ENCODE results near the gene ZSCAN32. TPM values are rescaled to one million over a fixed set of nuclear protein-coding genes. Genes with fewer than 3 reads are reported as not detected.

ZSCAN32 gene
- polyA plus RNA-seq, 5 donors, result 18.6 to 22.8 (median 20.5) TPM

DNA sequence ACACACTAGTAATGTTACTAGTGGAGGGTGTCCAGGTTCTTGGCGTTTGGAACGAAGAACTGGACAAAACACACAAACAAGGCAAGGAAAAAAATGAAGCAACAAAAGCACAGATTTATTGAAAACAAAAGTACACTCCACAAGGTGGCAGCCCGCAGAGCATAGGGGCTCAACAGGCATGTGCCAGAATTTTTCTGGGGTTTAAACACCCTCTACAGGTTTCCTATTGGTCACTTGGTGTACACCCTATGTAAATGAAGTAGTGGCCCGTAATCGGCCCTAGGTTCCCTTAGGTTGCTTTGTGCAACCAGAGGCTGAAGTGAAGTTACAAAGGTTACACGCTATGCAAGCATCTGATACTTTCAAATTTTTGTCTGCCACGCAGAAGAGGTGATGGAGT lies 37.0 kb downstream of the ZSCAN32 start:
- no peak for DNase-seq

DNA sequence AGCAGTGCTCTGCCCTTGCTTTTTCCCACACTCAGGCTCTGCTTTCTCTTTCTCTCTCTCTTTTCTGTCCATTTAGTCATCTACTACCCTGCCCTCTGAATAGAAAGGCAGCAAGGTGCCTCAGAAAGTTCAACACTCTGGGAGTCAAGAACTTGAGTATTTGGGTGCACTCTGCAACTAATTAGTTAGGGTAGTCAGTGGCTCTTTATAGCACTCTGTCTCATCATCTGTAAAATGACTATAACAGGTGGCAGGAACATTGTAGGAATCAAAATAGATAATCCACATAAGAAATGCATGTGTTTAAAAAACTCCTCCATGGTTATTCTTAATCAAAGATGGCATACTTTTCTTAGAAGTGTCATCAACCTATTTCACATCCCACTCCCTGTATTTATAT lies 37.9 kb downstream of the ZSCAN32 start:
- no peak for DNase-seq

DNA sequence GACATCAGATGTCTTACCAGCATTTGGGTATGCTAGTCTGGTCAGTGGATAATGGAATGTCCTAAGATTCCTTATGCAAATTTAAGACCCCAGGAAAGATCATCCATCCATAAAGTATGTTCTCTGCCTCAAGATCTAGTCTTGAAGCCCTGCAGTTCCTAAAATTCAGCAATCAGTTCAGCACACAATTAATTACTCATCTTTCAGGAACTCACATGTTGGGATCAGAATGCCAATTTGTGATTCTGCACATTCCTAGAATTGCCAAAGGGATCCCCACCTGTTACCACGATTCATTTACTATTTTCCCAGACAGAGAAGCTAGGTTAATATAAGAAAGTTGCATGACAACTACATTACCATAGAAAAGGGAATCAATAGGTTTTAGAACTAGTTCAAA lies 41.9 kb downstream of the ZSCAN32 start:
- no peak for DNase-seq

DNA sequence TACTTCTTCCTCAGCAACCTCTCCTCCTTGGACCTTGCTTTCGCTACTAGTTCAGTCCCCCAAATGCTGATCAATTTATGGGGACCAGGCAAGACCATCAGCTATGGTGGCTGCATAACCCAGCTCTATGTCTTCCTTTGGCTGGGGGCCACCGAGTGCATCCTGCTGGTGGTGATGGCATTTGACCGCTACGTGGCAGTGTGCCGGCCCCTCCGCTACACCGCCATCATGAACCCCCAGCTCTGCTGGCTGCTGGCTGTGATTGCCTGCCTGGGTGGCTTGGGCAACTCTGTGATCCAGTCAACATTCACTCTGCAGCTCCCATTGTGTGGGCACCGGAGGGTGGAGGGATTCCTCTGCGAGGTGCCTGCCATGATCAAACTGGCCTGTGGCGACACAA lies 44.7 kb downstream of the ZSCAN32 start:
- DNase-seq, result no peak

DNA sequence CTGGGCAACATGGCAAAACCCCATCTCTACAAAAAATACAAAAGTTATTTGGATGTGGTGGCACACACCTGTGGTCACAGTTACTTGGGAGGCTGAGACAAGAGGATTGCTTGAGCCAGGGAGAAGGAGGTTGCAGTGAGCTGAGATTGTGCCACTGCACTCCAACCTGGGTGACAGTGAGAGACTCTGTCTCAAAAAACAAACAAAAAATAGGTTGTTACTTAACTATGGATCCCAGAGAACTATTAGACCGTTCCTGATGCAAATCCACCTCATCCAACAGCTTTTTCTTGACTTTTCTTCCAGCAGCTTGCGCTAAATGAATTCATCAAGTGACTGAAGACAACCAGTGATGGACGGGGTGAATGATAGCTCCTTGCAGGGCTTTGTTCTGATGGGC lies 45.2 kb downstream of the ZSCAN32 start, which contains the start of gene OR2C1:
TSS of gene OR2C1 (plus strand) at position 301 of the 400 bp plus-strand sequence. CDS start at position 353, 52 bp downstream.
- no peak for DNase-seq

DNA sequence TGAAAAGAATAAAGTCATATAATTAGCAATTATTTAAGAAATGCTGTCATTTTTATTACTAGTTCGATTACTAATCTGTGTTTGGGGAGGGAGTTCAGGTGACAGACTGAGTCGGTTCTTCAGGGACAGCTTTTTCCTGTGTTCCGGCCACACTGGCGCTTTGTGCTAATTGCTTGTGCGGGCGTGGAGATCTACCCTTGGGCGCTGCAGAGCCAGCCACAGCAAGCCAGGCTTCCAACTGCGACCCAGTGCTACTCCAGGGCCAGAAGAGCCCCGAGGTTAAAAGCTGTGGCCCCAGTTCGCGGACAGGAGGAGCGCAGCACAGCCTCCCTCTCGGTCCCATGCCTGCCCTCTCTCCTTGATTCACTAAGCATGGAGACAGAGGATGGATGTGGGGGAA lies 51.6 kb downstream of the ZSCAN32 start:
- no peak for DNase-seq

DNA sequence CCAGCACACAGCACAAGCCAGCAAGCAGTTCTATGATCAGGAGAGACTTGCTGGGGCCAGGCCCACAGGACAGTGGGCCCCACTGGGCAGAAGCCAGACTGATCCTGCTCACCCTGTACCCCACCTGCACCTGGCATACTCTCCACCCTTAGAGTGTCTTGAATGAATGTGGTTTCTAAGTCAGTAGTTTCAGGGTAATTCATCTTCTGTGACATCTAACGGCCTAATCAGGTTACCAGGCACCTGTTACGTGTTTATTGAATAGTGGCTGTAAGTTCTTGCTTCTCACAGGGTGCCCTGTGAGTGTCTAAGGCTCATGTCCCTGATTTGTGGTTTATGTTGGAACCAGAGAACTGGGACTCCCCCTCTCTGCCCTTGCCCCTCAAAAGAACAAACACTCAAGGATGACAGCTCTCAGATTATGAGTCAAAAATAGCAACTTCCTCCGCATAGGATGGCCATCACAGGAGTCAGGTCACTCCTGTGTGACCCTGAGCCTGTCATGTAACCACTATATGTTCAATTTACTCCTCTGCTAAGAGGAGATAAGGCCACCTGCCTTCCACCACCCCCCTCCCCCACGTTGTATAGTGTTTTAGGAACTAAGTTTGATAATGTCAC lies 52.1 kb downstream of the ZSCAN32 start:
- DNase-seq, result no peak

DNA sequence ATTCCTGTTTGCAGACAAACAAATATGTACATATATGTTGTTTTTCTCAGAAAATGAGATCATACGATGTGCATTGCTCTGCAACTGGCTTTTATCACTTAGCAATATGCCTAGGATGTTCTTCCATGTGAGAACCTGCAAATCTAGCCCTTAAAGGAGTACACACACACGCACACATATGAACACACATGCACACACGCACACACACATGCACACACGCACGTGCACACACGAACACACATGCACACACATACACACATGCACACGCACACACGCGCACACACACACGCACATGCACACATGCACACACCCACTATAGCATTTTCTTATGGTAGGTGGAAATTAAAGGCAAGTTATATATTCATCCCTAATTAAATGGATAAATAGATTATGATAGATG lies 53.2 kb downstream of the ZSCAN32 start:
- DNase-seq, result no peak

DNA sequence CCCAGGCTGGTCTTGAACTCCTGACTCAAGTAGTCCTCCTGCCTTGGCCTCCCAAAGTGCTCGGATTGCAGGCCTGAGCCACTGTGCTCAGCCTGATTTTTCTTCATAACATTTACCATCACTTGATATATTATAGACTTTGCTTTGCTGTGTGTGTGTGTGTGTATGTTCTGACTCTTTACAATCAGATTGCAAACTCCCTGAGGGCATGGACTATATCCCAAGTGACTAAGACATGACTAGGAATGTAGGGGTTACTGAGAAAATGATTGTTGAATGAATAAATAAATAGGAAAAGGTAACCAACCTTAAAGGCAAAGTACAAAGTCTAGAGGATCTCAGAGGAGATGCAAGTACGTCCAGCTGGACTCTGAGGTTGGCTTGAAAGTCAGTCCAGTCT lies 54.8 kb downstream of the ZSCAN32 start:
- DNase-seq, result no peak

Other genes starting within 250 kb of the ZSCAN32 start
- not detected for gene OR1F1, start 212.8 kb downstream of the ZSCAN32 start, polyA plus RNA-seq (ENCODE audit: insufficient read depth in 1 of 5, insufficient read length in 5 of 5, low replicate concordance in 1 of 5)
- gene ZNF200, start 165.8 kb downstream of the ZSCAN32 start, polyA plus RNA-seq (ENCODE audit: insufficient read depth in 1 of 5, insufficient read length in 5 of 5, low replicate concordance in 1 of 5), result 10 to 100 TPM; 11.3 to 15.4 (median 13.7) TPM
- gene MEFV, start 144.4 kb downstream of the ZSCAN32 start, polyA plus RNA-seq (ENCODE audit: insufficient read depth in 1 of 5, insufficient read length in 5 of 5, low replicate concordance in 1 of 5), result under 1 TPM; 0.40 to 0.67 (median 0.47) TPM
- gene ZNF263, start 117.5 kb downstream of the ZSCAN32 start, polyA plus RNA-seq (ENCODE audit: insufficient read depth in 1 of 5, insufficient read length in 5 of 5, low replicate concordance in 1 of 5), result 10 to 100 TPM; 42.2 to 54.7 (median 48.7) TPM
- gene TIGD7, start 95.6 kb downstream of the ZSCAN32 start, polyA plus RNA-seq (ENCODE audit: insufficient read depth in 1 of 5, insufficient read length in 5 of 5, low replicate concordance in 1 of 5), result 10 to 100 TPM; 11.4 to 15.6 (median 12.5) TPM
- gene ZNF75A, start 95.5 kb downstream of the ZSCAN32 start, polyA plus RNA-seq (ENCODE audit: insufficient read depth in 1 of 5, insufficient read length in 5 of 5, low replicate concordance in 1 of 5), result 10 to 100 TPM; 41.1 to 64.3 (median 51.0) TPM
- under 1 TPM; 0.39 to 0.93 (median 0.50) TPM for gene OR2C1, start 45.1 kb downstream of the ZSCAN32 start, polyA plus RNA-seq (ENCODE audit: insufficient read depth in 1 of 5, insufficient read length in 5 of 5, low replicate concordance in 1 of 5)
- 10 to 100 TPM; 11.2 to 16.0 (median 12.9) TPM for gene ZNF174, start 211 bp upstream of the ZSCAN32 start, polyA plus RNA-seq (ENCODE audit: insufficient read depth in 1 of 5, insufficient read length in 5 of 5, low replicate concordance in 1 of 5)
- gene ZNF597, start 42.5 kb upstream of the ZSCAN32 start, polyA plus RNA-seq (ENCODE audit: insufficient read depth in 1 of 5, insufficient read length in 5 of 5, low replicate concordance in 1 of 5), result 1 to 10 TPM; 3.3 to 6.0 (median 4.2) TPM
- 10 to 100 TPM; 40.5 to 48.0 (median 46.1) TPM for gene NAA60, start 42.7 kb upstream of the ZSCAN32 start, polyA plus RNA-seq (ENCODE audit: insufficient read depth in 1 of 5, insufficient read length in 5 of 5, low replicate concordance in 1 of 5)
- under 1 TPM in 1 of 5 donors, not detected in 4; 0.12 TPM for gene C16orf90, start 94.5 kb upstream of the ZSCAN32 start, polyA plus RNA-seq (ENCODE audit: insufficient read depth in 1 of 5, insufficient read length in 5 of 5, low replicate concordance in 1 of 5)
- gene CLUAP1, start 100.0 kb upstream of the ZSCAN32 start, polyA plus RNA-seq (ENCODE audit: insufficient read depth in 1 of 5, insufficient read length in 5 of 5, low replicate concordance in 1 of 5), result 10 to 100 TPM; 44.2 to 54.5 (median 47.5) TPM
- gene NLRC3, start 176.4 kb upstream of the ZSCAN32 start, polyA plus RNA-seq (ENCODE audit: insufficient read depth in 1 of 5, insufficient read length in 5 of 5, low replicate concordance in 1 of 5), result 1 to 10 TPM; 2.5 to 4.1 (median 3.7) TPM
- gene SLX4, start 210.6 kb upstream of the ZSCAN32 start, polyA plus RNA-seq (ENCODE audit: insufficient read depth in 1 of 5, insufficient read length in 5 of 5, low replicate concordance in 1 of 5), result 1 to 10 TPM; 5.6 to 6.8 (median 6.3) TPM

All from right lung (tissue), 5 donors.